PC-9 (cell line): Measurements from ENCODE around the gene TRIM15.
A peak's percentile ranks its signal among the peaks of the same experiment; 100 is the strongest.

Experiments used
- CTCF ChIP-seq: fragments of 200-600 bp; sonication (generic); conservative IDR thresholded peaks from 2 replicates; pipeline ENCODE4 v1.6.1; 2017; ENCODE audit warnings: mixed run types, antibody characterized with exemption, mild to moderate bottlenecking, moderate library complexity
- EZH2 ChIP-seq: fragments of 200-600 bp; sonication (generic); IDR thresholded peaks from 2 replicates; pipeline ENCODE4 v1.8.0; 2017; ENCODE audit warnings: antibody characterized with exemption, low read depth

GRCh38 chr6:30169658-30170614 is 6.6 kb downstream of the TRIM15 start:
- TF ChIP-seq CTCF, result peak; percentile 87
- no peak for TF ChIP-seq EZH2
